HCT116 (cell line): Measurements from ENCODE around the gene SEMA3F. TPM values are rescaled to one million over a fixed set of nuclear protein-coding genes. Genes with fewer than 3 reads are reported as not detected.

Source experiments
- ATAC-seq: fragments of 200-7000 bp; cut with Tn5 transposase; 2 replicates; pipeline ENCODE4 v1.9.1; 2020; ENCODE audit warnings: mild to moderate bottlenecking, moderate library complexity
- BruUV-seq: library from RNA; stranded (reverse); fragments of 400-500 nt; replicated peaks from 2 replicates; lab custom pipeline; 2021; lab: Mats Ljungman, UMichigan
- CTCF ChIA-PET: fragments of 300-600 bp; sonication (Branson Sonifier 250); formaldehyde crosslinking; loops from one replicate; lab custom pipeline; 2021; ENCODE audit warnings: antibody characterized with exemption; lab: Charles Lee
- POLR2A ChIA-PET: fragments of 300-600, 350-600 bp; sonication (Branson Sonifier 250); formaldehyde crosslinking; loops from one replicate; lab custom pipeline; 2021; ENCODE audit warnings: antibody characterized with exemption; lab: Charles Lee
- RAD21 ChIA-PET, 2 experiments: fragments of 300-600 bp; sonication (Branson Sonifier 250); formaldehyde crosslinking; loops; one replicate each; lab custom pipeline; 2023; ENCODE audit warnings: low total read pairs in 2 of 2; ENCODE audit not compliant: uncharacterized antibody in 2 of 2, unreplicated experiment in 2 of 2, low non-redundant PET in 1 of 2; lab: Charles Lee
- DNase-seq: peaks from one replicate; pipeline ENCODE4 v3.0.0-alpha.2; 2010; ENCODE audit warnings: low read depth, low spot score
- H2AFZ ChIP-seq: fragments of 200-600 bp; shearing (Covaris generic), sonication (generic); 2 replicates; pipeline ENCODE4 v1.6.1; 2017; ENCODE audit warnings: low read depth, mixed run types, mixed read lengths, antibody characterized with exemption, low read length; ENCODE audit not compliant: poor library complexity, severe bottlenecking
- H3K27ac ChIP-seq: 2 replicates; pipeline ENCODE4 v1.5.1; 2012; ENCODE audit warnings: low read depth, low read length
- H3K27me3 ChIP-seq: fragments of 200-600 bp; sonication (generic); 2 replicates; pipeline ENCODE4 v1.6.1; 2016; ENCODE audit warnings: mixed run types, low read length, mixed read lengths; ENCODE audit not compliant: insufficient read depth
- H3K36me3 ChIP-seq, 2 experiments: fragments of 200-500 bp in 1 of 2; fragments of 200-600 bp in 1 of 2; sonication (Bioruptor generic) in 1 of 2; sonication (generic) in 1 of 2; 2 replicates each; pipeline versions ENCODE4 v1.5.1 to v1.6.1; 2014 to 2016; ENCODE audit warnings: low read length in 2 of 2, inconsistent platforms in 1 of 2, mixed read lengths in 1 of 2, mixed run types in 1 of 2; ENCODE audit not compliant: insufficient read depth in 2 of 2, control insufficient read depth in 1 of 2
- H3K4me1 ChIP-seq, 2 experiments: fragments of 200-600 bp in 1 of 2; sonication (generic) in 1 of 2; 2 replicates each; pipeline versions ENCODE4 v1.5.1 to v1.6.1; 2012 to 2017; ENCODE audit warnings: low read length in 2 of 2, inconsistent platforms in 1 of 2, mild to moderate bottlenecking in 1 of 2, mixed read lengths in 1 of 2, mixed run types in 1 of 2, moderate library complexity in 1 of 2; ENCODE audit not compliant: insufficient read depth in 2 of 2, control insufficient read depth in 1 of 2
- H3K4me2 ChIP-seq: fragments of 200-600 bp; sonication (generic); 2 replicates; pipeline ENCODE4 v1.6.1; 2017; ENCODE audit warnings: mixed run types, low read length, mixed read lengths
- H3K4me3 ChIP-seq, 2 experiments: fragments of 200-600 bp in 1 of 2; sonication (generic) in 1 of 2; replicated peaks in 1 of 2; 2 replicates each; pipeline ENCODE4 v1.5.1; 2011 to 2016; ENCODE audit warnings: low read length in 2 of 2, control low read depth in 1 of 2, low read depth in 1 of 2, mild to moderate bottlenecking in 1 of 2, mixed read lengths in 1 of 2, mixed run types in 1 of 2
- H3K79me2 ChIP-seq: fragments of 200-600 bp; sonication (generic); 2 replicates; pipeline ENCODE4 v1.6.1; 2017; ENCODE audit warnings: mild to moderate bottlenecking, mixed run types, low read length, moderate library complexity, mixed read lengths; ENCODE audit not compliant: insufficient read depth
- H3K9ac ChIP-seq: fragments of 200-600 bp; sonication (generic); 2 replicates; pipeline ENCODE4 v1.6.1; 2016; ENCODE audit warnings: low read length, mixed read lengths
- H3K9me2 ChIP-seq: fragments of 200-600 bp; sonication (generic), shearing (Covaris generic); 2 replicates; pipeline ENCODE4 v1.6.1; 2017; ENCODE audit warnings: mixed run types, mild to moderate bottlenecking, moderate library complexity; ENCODE audit not compliant: insufficient read depth
- H3K9me3 ChIP-seq, 2 experiments: fragments of 200-500 bp in 1 of 2; fragments of 200-600 bp in 1 of 2; sonication (Bioruptor generic) in 1 of 2; sonication (generic) in 1 of 2; 2 replicates each; pipeline ENCODE4 v1.6.1; 2014 to 2017; ENCODE audit warnings: low read length in 2 of 2, mixed read lengths in 2 of 2, inconsistent platforms in 1 of 2, low read depth in 1 of 2, mild to moderate bottlenecking in 1 of 2, mixed run types in 1 of 2, moderate library complexity in 1 of 2; ENCODE audit not compliant: control insufficient read depth in 1 of 2, insufficient read depth in 1 of 2
- H4K20me1 ChIP-seq: fragments of 200-600 bp; sonication (generic), shearing (Covaris generic); 2 replicates; pipeline ENCODE4 v1.6.1; 2017; ENCODE audit warnings: mixed run types, mild to moderate bottlenecking, moderate library complexity; ENCODE audit not compliant: insufficient read depth
- ATF3 ChIP-seq: IDR thresholded peaks from 2 replicates; pipeline ENCODE4 v1.6.1; 2012
- CTCF ChIP-seq, 3 experiments: fragments of 200-600 bp in 1 of 3; sonication (generic) in 1 of 3; IDR thresholded peaks in 2 of 3; conservative IDR thresholded peaks in 1 of 3; 2 replicates each; pipeline ENCODE4 v1.5.1; 2012 to 2017; ENCODE audit warnings: low read depth in 2 of 3, low read length in 2 of 3, antibody characterized with exemption in 1 of 3, borderline replicate concordance in 1 of 3, control low read depth in 1 of 3, mild to moderate bottlenecking in 1 of 3, mixed read lengths in 1 of 3, mixed run types in 1 of 3, moderate library complexity in 1 of 3; ENCODE audit not compliant: insufficient read depth in 1 of 3
- EGR1 ChIP-seq: IDR thresholded peaks from 2 replicates; pipeline ENCODE4 v1.6.1; 2012; ENCODE audit warnings: low read depth
- ELF1 ChIP-seq: IDR thresholded peaks from 2 replicates; pipeline ENCODE4 v1.6.1; 2012; ENCODE audit warnings: low read depth, borderline replicate concordance
- EZH2 ChIP-seq: fragments of 200-600 bp; sonication (generic); IDR thresholded peaks from 2 replicates; pipeline ENCODE4 v1.6.1; 2017; ENCODE audit warnings: antibody characterized with exemption, mixed run types
- FOSL1 ChIP-seq: IDR thresholded peaks from 2 replicates; pipeline ENCODE4 v1.6.1; 2012; ENCODE audit warnings: low read depth
- JUND ChIP-seq: IDR thresholded peaks from 2 replicates; pipeline ENCODE4 v1.6.1; 2012
- POLR2AphosphoS5 ChIP-seq: IDR thresholded peaks from 2 replicates; pipeline ENCODE4 v1.6.1; 2011; ENCODE audit warnings: mild to moderate bottlenecking, low read depth, low read length, moderate library complexity
- YY1 ChIP-seq: IDR thresholded peaks from 2 replicates; pipeline ENCODE4 v1.6.1; 2011; ENCODE audit warnings: low read length, low read depth, moderate library complexity, mild to moderate bottlenecking; ENCODE audit not compliant: insufficient replicate concordance; ENCODE audit errors: extremely low read depth
- ZFX ChIP-seq: fragments of 450-650 bp; IDR thresholded peaks from 2 replicates; pipeline ENCODE4 v1.6.1; 2017
- ZNF274 ChIP-seq: fragments of 200-500 bp; sonication (Bioruptor generic); IDR thresholded peaks from 2 replicates; pipeline ENCODE4 v1.6.1; 2014; ENCODE audit warnings: mild to moderate bottlenecking, low read depth, low read length, inconsistent platforms
- intact Hi-C: fragments of 100-400 bp; cut with micrococcal nuclease; formaldehyde crosslinking; loops from 2 replicates; pipeline ENCODE4 v1.10.0; 2022
- total RNA-seq: library from RNA; stranded (reverse); gene quantifications from one replicate; pipeline ENCODE4 v1.2.1, GENCODE V29; 2021; ENCODE audit not compliant: unreplicated experiment

The SEMA3F gene
- total RNA-seq, 1 experiment from 2014 or later: 15.7 TPM

- intact Hi-C loops: no loop called here
- Histone ChIP-seq H3K4me3 (no peak overlapping the region), H3K27ac (no peak overlapping the region), H3K4me2 (no peak overlapping the region), H3K9ac (no peak overlapping the region), H3K36me3 (no peaks in the 10 kb centered on the region), H3K9me2 (no peaks in the 10 kb centered on the region), H2AFZ (no peak overlapping the region)
- POLR2A ChIA-PET: no interaction called here
- CTCF ChIA-PET: interaction anchor here (0.7 kb wide), 1 partner anchor 361 kb away, joined by 3 read pairs; no protein-coding TSS in a partner anchor
- RAD21 ChIA-PET: no interaction called here
- peak; percentile 87 for ATAC-seq
- TF ChIP-seq CTCF (IDR thresholded peaks at IDR 0.05 in 2 of 3, conservative IDR thresholded peaks at IDR 0.05 in 1 of 3; ENCODE audit: borderline replicate concordance in 1 of 3, insufficient read depth in 1 of 3, low read depth in 2 of 3, low read length in 2 of 3): peak in 2 of 3 experiments; percentile 21 to 37; a peak in 4 of 6 replicates
- no peak for TF ChIP-seq EGR1
- TF ChIP-seq, all 23 proteins: peak for 1
- Histone ChIP-seq H3K9me3 (no peaks in the 10 kb centered on the region), H3K27me3 (no peaks in the 10 kb centered on the region), H4K20me1 (no peaks in the 10 kb centered on the region), H3K79me2 (no peaks in the 10 kb centered on the region), H3K4me1 (peaks cover 0 to 3% of the 10 kb centered on the region in 2 experiments; a peak in 1 of 4 replicates)
- DNase-seq: no peak
- no TSS peak for BruUV-seq
Observed at GRCh38 chr3:50146316-50146901, 8.7 kb upstream of the SEMA3F start.

- no peaks in the 10 kb centered on the region for H3K36me3 ChIP-seq
- no peaks in the 10 kb centered on the region for H3K9me2 ChIP-seq
- no peak overlapping the region for H3K27ac ChIP-seq
- H2AFZ ChIP-seq: no peak overlapping the region
- DNase-seq (no peak), ATAC-seq (no peak)
- no TSS peak for BruUV-seq
- TF ChIP-seq FOSL1 (no peak), POLR2AphosphoS5 (no peak), ZNF274 (no peak), JUND (no peak), ZFX (no peak), YY1 (no peak), ELF1 (no peak), ATF3 (no peak), EZH2 (no peak)
- H3K4me1 ChIP-seq: peaks cover 0 to 3% of the 10 kb centered on the region in 2 experiments; a peak in 1 of 4 replicates
- H3K9me3 ChIP-seq: no peaks in the 10 kb centered on the region
- CTCF ChIA-PET: no interaction called here
- no peaks in the 10 kb centered on the region for H3K79me2 ChIP-seq
- no peaks in the 10 kb centered on the region for H4K20me1 ChIP-seq
- intact Hi-C loops: no loop called here
- no peak overlapping the region for H3K9ac ChIP-seq
- no peak overlapping the region for H3K4me2 ChIP-seq
- no peaks in the 10 kb centered on the region for H3K27me3 ChIP-seq
- H3K4me3 ChIP-seq: no peak overlapping the region
- RAD21 ChIA-PET: no interaction called here
- POLR2A ChIA-PET: no interaction called here
Observed at GRCh38 chr3:50147016-50147415, 8.1 kb upstream of the SEMA3F start.
